Ovary (tissue), 3 donors: ENCODE data around the gene ATAD3B.
"Not testable (repeated sequence)": the region's sequence is repeated elsewhere in the genome, so short reads cannot be mapped to it uniquely, and the experiment has no call there.

Experiments
- CTCF ChIP-seq, 3 donors: fragments of 450-650 bp in 2 of 3; fragments of 200-600 bp in 1 of 3; IDR thresholded peaks; one replicate each; pipeline versions ENCODE4 v1.5.1 to v1.8.0; 2016 to 2022; ENCODE audit warnings: antibody characterized with exemption in 3 of 3, mild to moderate bottlenecking in 1 of 3
- EP300 ChIP-seq: sonication (generic); formaldehyde crosslinking; IDR thresholded peaks from one replicate; pipeline ENCODE4 v1.6.1; 2017; ENCODE audit warnings: antibody characterized with exemption
- donor health status: DM: no; HTN: no; CAD: no.

GRCh38 chr1:1428967-1429366 is 42.6 kb upstream of the ATAD3B start:
- TF ChIP-seq CTCF (IDR thresholded peaks at IDR 0.05); EP300: not testable (repeated sequence)
